ENCODE results near the gene CDK5RAP1. TPM values are rescaled to one million over a fixed set of nuclear protein-coding genes. Genes with fewer than 3 reads are reported as not detected.

The CDK5RAP1 gene
- total and polyA plus RNA-seq, 2 of the 8 experiments (the other 6 are each of a cell fraction or from before 2014, with no cell fraction given) = 37.8 to 46.6 TPM

DNA sequence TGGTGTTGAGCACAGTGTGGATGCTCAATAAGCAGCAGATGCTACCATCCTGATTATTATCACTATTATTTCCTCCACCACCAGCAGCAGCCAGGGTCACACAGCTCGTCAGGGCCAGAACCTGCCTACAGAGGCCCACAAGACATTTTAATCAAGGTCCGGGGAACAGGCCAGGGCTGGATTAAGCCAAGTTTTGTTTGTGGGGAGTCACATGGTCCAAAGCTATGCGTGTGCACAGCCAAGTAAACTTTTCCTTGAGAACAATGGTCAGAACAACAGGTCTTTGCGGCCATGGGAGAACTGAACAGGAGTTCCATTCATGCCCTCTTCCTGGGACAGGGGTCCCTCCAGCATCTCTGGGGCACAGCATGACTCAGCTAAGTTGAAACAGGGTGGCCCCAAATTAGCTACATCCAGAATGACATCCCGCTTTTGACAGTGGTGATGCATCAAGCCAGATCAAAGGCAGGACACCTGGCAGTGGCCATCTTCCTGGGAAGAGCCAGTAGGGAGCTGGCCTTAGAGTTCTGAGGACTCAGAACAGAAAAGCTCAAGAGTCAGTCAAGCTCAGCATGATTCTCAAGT, 30.6 kb upstream of the CDK5RAP1 start:
- no peak for DNase-seq (ENCODE audit: low read depth in 1 of 2, low spot score in 2 of 2)
- Histone ChIP-seq H4K5ac (ENCODE audit: insufficient read length, low read depth, low read length) (no peak overlapping the region), H3K14ac (ENCODE audit: insufficient read length) (no peak overlapping the region), H3K9me3 (ENCODE audit: insufficient read depth in 2 of 2, low read depth in 1 of 2, low read length in 1 of 2) (no peaks in the 10 kb centered on the region), H2BK15ac (ENCODE audit: low read length) (no peak overlapping the region), H3K18ac (ENCODE audit: extremely low read depth, low read length) (no peak overlapping the region), H2BK5ac (ENCODE audit: low read depth, low read length) (no peak overlapping the region), H2BK12ac (ENCODE audit: low read depth, low read length) (no peak overlapping the region), H4K20me1 (replicated peaks in 1 of 2; ENCODE audit: control insufficient read depth in 1 of 2, insufficient read depth in 2 of 2, low read length in 2 of 2) (no peaks in the 10 kb centered on the region), H2AFZ (ENCODE audit: low read length) (no peak overlapping the region), H2BK120ac (replicated peaks; ENCODE audit: low read depth, low read length) (no peak overlapping the region), H3K9ac (replicated peaks in 1 of 4; ENCODE audit: extremely low read depth in 1 of 4, low read depth in 3 of 4, low read length in 3 of 4) (no peak overlapping the region), H3K4ac (replicated peaks; ENCODE audit: insufficient read length, low read depth, low read length) (no peak overlapping the region), H3K23me2 (ENCODE audit: low read depth, low read length) (no peaks in the 10 kb centered on the region), H2BK20ac (ENCODE audit: low read length) (no peak overlapping the region), H3K27me3 (replicated peaks in 1 of 4; ENCODE audit: control insufficient read depth in 3 of 4, extremely low read depth in 1 of 4, insufficient read depth in 3 of 4, low read length in 3 of 4) (no peaks in the 10 kb centered on the region), H3K4me1 (replicated peaks in 1 of 4; ENCODE audit: control insufficient read depth in 3 of 4, insufficient read depth in 4 of 4, low read length in 3 of 4) (no peaks in the 10 kb centered on the region), H4K91ac (replicated peaks; ENCODE audit: insufficient read length, low read length) (no peak overlapping the region), H2AK5ac (ENCODE audit: low read depth, low read length) (no peak overlapping the region), H3K23ac (ENCODE audit: insufficient read length) (no peak overlapping the region), H3K79me1 (ENCODE audit: low read depth, low read length) (no peaks in the 10 kb centered on the region), H3K4me2 (ENCODE audit: insufficient read depth in 1 of 2, low read depth in 2 of 2, low read length in 2 of 2) (no peak overlapping the region), H3K79me2 (ENCODE audit: control insufficient read depth in 1 of 2, insufficient read depth in 2 of 2, low read length in 2 of 2) (no peaks in the 10 kb centered on the region), H3K27ac (ENCODE audit: low read depth, low read length) (no peak overlapping the region), H3K36me3 (ENCODE audit: control insufficient read depth in 2 of 4, insufficient read depth in 4 of 4, low read length in 3 of 4) (no peaks in the 10 kb centered on the region), H4K8ac (ENCODE audit: extremely low read depth, insufficient read depth, low read length) (no peak overlapping the region), H3K56ac (replicated peaks; ENCODE audit: insufficient read length, low read depth, low read length) (no peak overlapping the region), H3K4me3 (ENCODE audit: extremely low read depth in 1 of 4, insufficient read depth in 2 of 4, low read depth in 3 of 4, low read length in 4 of 4) (no peak overlapping the region)
- POLR2A ChIA-PET (ENCODE audit: partially characterized antibody) = interaction anchor here (1.2 kb wide), 1 partner anchor 12 kb away, joined by 3 read pairs; no protein-coding TSS in a partner anchor
- 82% methylated on average over 5 of the region's 5 CpGs; no CpG with 5 or more reads in 1 of the 2 experiments for WGBS, 2 experiments (ENCODE audit: extremely low coverage in 1 of 2, insufficient coverage in 1 of 2, insufficient read length in 1 of 2, insufficient replicate concordance in 2 of 2, low coverage in 1 of 2, low lambda C conversion rate in 2 of 2, missing lambda C conversion rate in 1 of 2)
- TF ChIP-seq BACH1 (IDR thresholded peaks at IDR 0.05; ENCODE audit: low read length) (peak; percentile 10; the same call in 1 of the 2 replicates), CREB1 (IDR thresholded peaks at IDR 0.05) (no peak)
- TF ChIP-seq, protein P1, sequence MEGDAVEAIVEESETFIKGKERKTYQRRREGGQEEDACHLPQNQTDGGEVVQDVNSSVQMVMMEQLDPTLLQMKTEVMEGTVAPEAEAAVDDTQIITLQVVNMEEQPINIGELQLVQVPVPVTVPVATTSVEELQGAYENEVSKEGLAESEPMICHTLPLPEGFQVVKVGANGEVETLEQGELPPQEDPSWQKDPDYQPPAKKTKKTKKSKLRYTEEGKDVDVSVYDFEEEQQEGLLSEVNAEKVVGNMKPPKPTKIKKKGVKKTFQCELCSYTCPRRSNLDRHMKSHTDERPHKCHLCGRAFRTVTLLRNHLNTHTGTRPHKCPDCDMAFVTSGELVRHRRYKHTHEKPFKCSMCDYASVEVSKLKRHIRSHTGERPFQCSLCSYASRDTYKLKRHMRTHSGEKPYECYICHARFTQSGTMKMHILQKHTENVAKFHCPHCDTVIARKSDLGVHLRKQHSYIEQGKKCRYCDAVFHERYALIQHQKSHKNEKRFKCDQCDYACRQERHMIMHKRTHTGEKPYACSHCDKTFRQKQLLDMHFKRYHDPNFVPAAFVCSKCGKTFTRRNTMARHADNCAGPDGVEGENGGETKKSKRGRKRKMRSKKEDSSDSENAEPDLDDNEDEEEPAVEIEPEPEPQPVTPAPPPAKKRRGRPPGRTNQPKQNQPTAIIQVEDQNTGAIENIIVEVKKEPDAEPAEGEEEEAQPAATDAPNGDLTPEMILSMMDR (IDR thresholded peaks at IDR 0.05; ENCODE audit: control extremely low read depth in 1 of 3, insufficient read depth in 1 of 3, low read depth in 1 of 3, low read length in 3 of 3) = no peak
- no peak for FAIRE-seq
- CTCF ChIA-PET (ENCODE audit: partially characterized antibody) = interaction anchor here (0.5 to 1.3 kb wide), 3 partner anchors 10 to 67 kb away, joined by 3 to 5 read pairs (median 3); no protein-coding TSS in a partner anchor

Data from H1 (cell line).